Neutrophil (primary cell): ENCODE data around the gene CACNA1C.

Experiments used
- H3K27ac ChIP-seq: fragments of 200-600 bp; sonication (generic); 2 replicates; pipeline ENCODE4 v1.5.1; 2016; ENCODE audit warnings: mild to moderate bottlenecking, moderate library complexity
- H3K27me3 ChIP-seq: fragments of 200-600 bp; sonication (generic); 2 replicates; pipeline ENCODE4 v1.6.0; 2016; ENCODE audit warnings: mild to moderate bottlenecking
- H3K36me3 ChIP-seq: fragments of 200-600 bp; sonication (generic); 2 replicates; pipeline ENCODE4 v1.5.1; 2017
- H3K4me1 ChIP-seq, 2 experiments: fragments of 200-600 bp in 1 of 2; sonication (generic) in 1 of 2; 1 replicate in 1 of 2; 2 replicates in 1 of 2; pipeline versions ENCODE4 v1.5.1 to v1.6.1; 2013 to 2016; ENCODE audit warnings: low read depth in 1 of 2, low read length in 1 of 2, mild to moderate bottlenecking in 1 of 2, moderate library complexity in 1 of 2; ENCODE audit not compliant: control insufficient read depth in 1 of 2, insufficient read depth in 1 of 2
- H3K4me3 ChIP-seq, 2 experiments: fragments of 200-600 bp in 1 of 2; sonication (generic) in 1 of 2; 1 replicate in 1 of 2; 2 replicates in 1 of 2; pipeline ENCODE4 v1.5.1; 2013 to 2016; ENCODE audit warnings: low read depth in 1 of 2, low read length in 1 of 2, mild to moderate bottlenecking in 1 of 2, moderate library complexity in 1 of 2
- H3K9me3 ChIP-seq: fragments of 200-600 bp; sonication (generic); 2 replicates; pipeline ENCODE4 v1.5.1; 2016
- TF ChIP-seq, protein P1 (sequence below): fragments of 200-600 bp; sonication (generic); IDR thresholded peaks from 2 replicates; pipeline ENCODE4 v1.5.1; 2016; ENCODE audit warnings: antibody characterized with exemption

CACNA1C gene

DNA sequence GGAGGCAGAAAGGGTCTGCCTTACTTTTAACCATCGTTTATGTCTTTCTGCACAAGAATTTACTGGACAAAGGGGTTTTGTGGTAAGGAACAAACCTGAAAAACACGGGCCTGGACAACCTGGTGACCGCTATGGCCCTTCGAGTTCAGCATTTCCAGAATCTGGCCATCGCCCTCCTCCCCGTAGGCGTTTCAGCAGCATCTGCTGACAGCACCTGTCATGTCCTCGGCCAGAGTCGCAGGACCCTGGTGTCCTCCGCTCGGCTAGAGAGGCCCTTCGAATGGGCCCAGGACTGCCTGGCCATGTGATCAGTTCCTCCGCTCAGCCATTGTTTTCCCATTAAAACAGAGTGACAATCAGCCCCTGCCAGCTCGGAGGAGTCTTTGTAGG, 599.2 kb downstream of the CACNA1C start:
- Histone ChIP-seq H3K4me1 (no peaks in the 10 kb centered on the region), H3K9me3 (no peaks in the 10 kb centered on the region), H3K36me3 (no peaks in the 10 kb centered on the region), H3K27me3 (peaks cover 28% of the 10 kb centered on the region), H3K4me3 (no peak overlapping the region), H3K27ac (no peak overlapping the region)
- TF ChIP-seq, protein P1, sequence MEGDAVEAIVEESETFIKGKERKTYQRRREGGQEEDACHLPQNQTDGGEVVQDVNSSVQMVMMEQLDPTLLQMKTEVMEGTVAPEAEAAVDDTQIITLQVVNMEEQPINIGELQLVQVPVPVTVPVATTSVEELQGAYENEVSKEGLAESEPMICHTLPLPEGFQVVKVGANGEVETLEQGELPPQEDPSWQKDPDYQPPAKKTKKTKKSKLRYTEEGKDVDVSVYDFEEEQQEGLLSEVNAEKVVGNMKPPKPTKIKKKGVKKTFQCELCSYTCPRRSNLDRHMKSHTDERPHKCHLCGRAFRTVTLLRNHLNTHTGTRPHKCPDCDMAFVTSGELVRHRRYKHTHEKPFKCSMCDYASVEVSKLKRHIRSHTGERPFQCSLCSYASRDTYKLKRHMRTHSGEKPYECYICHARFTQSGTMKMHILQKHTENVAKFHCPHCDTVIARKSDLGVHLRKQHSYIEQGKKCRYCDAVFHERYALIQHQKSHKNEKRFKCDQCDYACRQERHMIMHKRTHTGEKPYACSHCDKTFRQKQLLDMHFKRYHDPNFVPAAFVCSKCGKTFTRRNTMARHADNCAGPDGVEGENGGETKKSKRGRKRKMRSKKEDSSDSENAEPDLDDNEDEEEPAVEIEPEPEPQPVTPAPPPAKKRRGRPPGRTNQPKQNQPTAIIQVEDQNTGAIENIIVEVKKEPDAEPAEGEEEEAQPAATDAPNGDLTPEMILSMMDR: no peak

DNA sequence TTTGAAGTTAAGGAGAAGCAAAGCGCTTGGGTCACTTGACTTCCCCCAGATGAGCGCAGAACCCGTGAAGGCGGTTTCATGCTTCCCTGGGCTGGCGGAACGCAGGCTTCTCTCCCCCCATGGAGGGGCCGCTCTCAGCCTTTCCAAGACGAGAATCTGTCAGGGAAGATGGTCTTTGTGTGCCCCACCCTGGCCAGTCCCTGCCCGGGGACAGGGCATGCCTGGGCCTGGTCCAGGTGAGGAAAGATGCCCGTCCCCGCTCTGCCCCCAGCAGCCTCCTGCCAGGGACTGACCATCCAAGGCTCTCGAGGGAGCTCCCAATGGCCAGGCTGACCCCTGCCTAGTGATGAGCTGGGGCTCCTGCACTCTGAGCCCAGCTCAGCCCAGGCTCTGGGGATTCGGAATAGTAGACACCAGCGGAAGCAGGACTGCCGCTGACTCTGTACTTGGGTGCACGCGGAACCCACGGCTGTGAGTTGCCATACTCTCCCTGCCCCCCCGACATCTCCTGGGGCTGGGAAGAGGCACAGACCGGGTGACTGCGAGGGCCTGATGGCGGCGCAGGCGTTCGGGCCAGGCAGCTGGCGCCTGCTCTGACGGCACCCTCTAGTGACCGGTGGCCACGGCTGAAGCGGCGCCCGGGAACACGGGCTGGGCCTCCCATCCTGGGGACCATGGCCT, 599.8 kb downstream of the CACNA1C start:
- no peaks in the 10 kb centered on the region for H3K9me3 ChIP-seq
- no peak overlapping the region for H3K27ac ChIP-seq
- TF ChIP-seq, protein P1: no peak
- no peaks in the 10 kb centered on the region for H3K4me1 ChIP-seq
- no peak overlapping the region for H3K4me3 ChIP-seq
- H3K27me3 ChIP-seq: peaks cover 23% of the 10 kb centered on the region
- H3K36me3 ChIP-seq: no peaks in the 10 kb centered on the region

DNA sequence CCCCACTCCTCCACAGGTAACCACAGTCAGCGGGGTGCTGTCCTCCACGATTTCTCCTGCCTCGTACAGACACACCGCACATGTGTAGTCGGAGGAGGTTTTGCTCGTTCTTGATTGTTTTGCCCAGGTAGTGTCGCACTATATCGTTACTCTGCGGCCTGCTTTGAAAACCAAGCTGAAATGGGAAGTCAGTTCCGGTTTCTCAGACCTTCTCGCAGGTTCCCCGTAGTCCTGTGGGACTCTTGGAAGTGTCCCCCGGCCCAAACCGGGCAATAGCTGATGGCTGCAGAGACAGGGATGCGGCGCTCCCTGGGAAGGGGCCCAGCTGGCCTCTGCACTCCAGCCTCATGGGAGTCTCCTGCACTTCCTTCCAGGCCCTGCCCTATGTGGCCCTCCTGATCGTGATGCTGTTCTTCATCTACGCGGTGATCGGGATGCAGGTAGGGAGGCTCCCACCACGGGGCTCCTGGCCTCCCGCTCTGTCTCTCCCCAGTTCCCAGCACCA, 600.7 kb downstream of the CACNA1C start:
- no peak overlapping the region for H3K4me3 ChIP-seq
- H3K36me3 ChIP-seq: no peaks in the 10 kb centered on the region
- TF ChIP-seq, protein P1: no peak
- H3K9me3 ChIP-seq: no peaks in the 10 kb centered on the region
- peaks cover 22% of the 10 kb centered on the region for H3K27me3 ChIP-seq
- H3K4me1 ChIP-seq: no peaks in the 10 kb centered on the region
- H3K27ac ChIP-seq: no peak overlapping the region

GRCh38 chr12:2654311-2654710, 601.5 kb downstream of the CACNA1C start:
- H3K4me3 ChIP-seq: no peak overlapping the region
- TF ChIP-seq, protein P1: no peak
- H3K9me3 ChIP-seq: no peaks in the 10 kb centered on the region
- H3K4me1 ChIP-seq: no peaks in the 10 kb centered on the region
- peaks cover 14% of the 10 kb centered on the region for H3K27me3 ChIP-seq
- no peaks in the 10 kb centered on the region for H3K36me3 ChIP-seq
- H3K27ac ChIP-seq: no peak overlapping the region

DNA sequence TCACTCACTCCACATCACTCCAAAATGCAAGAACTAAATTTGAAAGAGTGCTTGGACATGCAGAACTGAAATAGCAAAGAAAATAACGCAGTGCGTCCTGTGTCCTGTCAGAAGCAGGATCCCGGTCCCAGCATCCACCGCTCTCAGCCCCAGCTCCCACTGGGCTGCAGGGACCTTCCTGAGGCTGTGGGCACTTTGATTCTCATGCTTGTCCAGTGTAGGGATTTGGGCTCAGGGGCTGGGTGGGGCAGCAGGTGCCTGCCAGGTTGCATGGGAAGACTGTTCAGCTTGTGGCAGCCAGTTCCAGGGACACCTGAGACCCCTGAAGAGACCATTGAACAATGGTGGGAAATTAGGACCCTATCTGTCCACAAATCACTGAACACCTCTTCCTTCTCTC, 602.0 kb downstream of the CACNA1C start:
- H3K36me3 ChIP-seq: no peaks in the 10 kb centered on the region
- no peaks in the 10 kb centered on the region for H3K4me1 ChIP-seq
- H3K4me3 ChIP-seq: no peak overlapping the region
- H3K27me3 ChIP-seq: peaks cover 10% of the 10 kb centered on the region
- no peaks in the 10 kb centered on the region for H3K9me3 ChIP-seq
- no peak overlapping the region for H3K27ac ChIP-seq
- TF ChIP-seq, protein P1: no peak
